OCI-M1 (cell line): ENCODE data around the gene TRAPPC10.

ENCODE experiments used
- DNase-seq: peaks from one replicate; lab custom pipeline; 2025; lab: John Stamatoyannopoulos, UW

The TRAPPC10 gene

GRCh38 chr21:44011579-44012473, at the start of gene TRAPPC10:
Gene TRAPPC10, plus strand, starts transcription at chr21:44012309. Its CDS starts 185 bp downstream, at chr21:44012494.
- peak; percentile 94 for DNase-seq

- no peak for DNase-seq
Observed at GRCh38 chr21:43965911-43966585, 46.1 kb upstream of the TRAPPC10 start.

GRCh38 chr21:43966946-43967512, 45.1 kb upstream of the TRAPPC10 start:
- DNase-seq: no peak

- no peak for DNase-seq
Observed at GRCh38 chr21:43967981-43968380, 44.1 kb upstream of the TRAPPC10 start.

- no peak for DNase-seq
Observed at GRCh38 chr21:43968410-43969114, 43.5 kb upstream of the TRAPPC10 start.

GRCh38 chr21:43969115-43969444, 43.0 kb upstream of the TRAPPC10 start:
- DNase-seq: no peak

- DNase-seq: no peak
Observed at GRCh38 chr21:43970551-43970950, 41.6 kb upstream of the TRAPPC10 start.

- no peak for DNase-seq
Observed at GRCh38 chr21:43971201-43971991, 40.7 kb upstream of the TRAPPC10 start.

GRCh38 chr21:43971992-43972255, 40.2 kb upstream of the TRAPPC10 start:
- no peak for DNase-seq

- no peak for DNase-seq
Observed at GRCh38 chr21:43972850-43973633, 39.1 kb upstream of the TRAPPC10 start.

GRCh38 chr21:43973634-43973955, 38.5 kb upstream of the TRAPPC10 start:
- no peak for DNase-seq

- no peak for DNase-seq
Observed at GRCh38 chr21:43974791-43975468, 37.2 kb upstream of the TRAPPC10 start.

GRCh38 chr21:43975469-43976098, 36.5 kb upstream of the TRAPPC10 start:
- DNase-seq: peak; percentile 83

GRCh38 chr21:43976661-43977060, 35.4 kb upstream of the TRAPPC10 start:
- DNase-seq: no peak

GRCh38 chr21:43978060-43978459, 34.0 kb upstream of the TRAPPC10 start:
- no peak for DNase-seq

GRCh38 chr21:43979654-43980053, 32.5 kb upstream of the TRAPPC10 start:
- DNase-seq: no peak

GRCh38 chr21:43981151-43981870, 30.8 kb upstream of the TRAPPC10 start:
- no peak for DNase-seq

GRCh38 chr21:43981871-43982210, 30.3 kb upstream of the TRAPPC10 start:
- DNase-seq: no peak

- DNase-seq: no peak
Observed at GRCh38 chr21:43982489-43983078, 29.5 kb upstream of the TRAPPC10 start.
